IPS-15b (cell line): Measurements from ENCODE around the gene IL20RA.

Experiments
- H3K27me3 ChIP-seq: one replicate; pipeline ENCODE4 v1.6.1; 2013; ENCODE audit warnings: low read length; ENCODE audit not compliant: control insufficient read depth, insufficient read depth
- H3K36me3 ChIP-seq: one replicate; pipeline ENCODE4 v1.6.1; 2013; ENCODE audit warnings: low read length; ENCODE audit not compliant: control insufficient read depth, insufficient read depth
- H3K4me1 ChIP-seq: one replicate; pipeline ENCODE4 v1.6.1; 2013; ENCODE audit warnings: mild to moderate bottlenecking, low read length; ENCODE audit not compliant: control insufficient read depth, insufficient read depth
- H3K4me3 ChIP-seq: one replicate; pipeline ENCODE4 v1.5.1; 2013; ENCODE audit warnings: low read depth, low read length
- H3K9ac ChIP-seq: one replicate; pipeline ENCODE4 v1.6.1; 2013; ENCODE audit warnings: low read depth, mild to moderate bottlenecking, low read length
- H3K9me3 ChIP-seq: one replicate; pipeline ENCODE4 v1.6.1; 2013; ENCODE audit warnings: mild to moderate bottlenecking, low read length; ENCODE audit not compliant: control insufficient read depth, insufficient read depth

IL20RA gene

GRCh38 chr6:137016356-137016755 lies 28.4 kb downstream of the IL20RA start:
- H3K36me3 ChIP-seq = no peaks in the 10 kb centered on the region
- no peaks in the 10 kb centered on the region for H3K27me3 ChIP-seq
- H3K4me3 ChIP-seq = no peak overlapping the region
- H3K9ac ChIP-seq = no peak overlapping the region
- H3K9me3 ChIP-seq = no peaks in the 10 kb centered on the region
- peaks cover 2% of the 10 kb centered on the region for H3K4me1 ChIP-seq

- Histone ChIP-seq H3K4me1 (peaks cover 2% of the 10 kb centered on the region), H3K9me3 (no peaks in the 10 kb centered on the region), H3K4me3 (no peak overlapping the region), H3K9ac (no peak overlapping the region), H3K27me3 (no peaks in the 10 kb centered on the region), H3K36me3 (no peaks in the 10 kb centered on the region)
Measured at GRCh38 chr6:137015943-137016342, 28.8 kb downstream of the IL20RA start.

- Histone ChIP-seq H3K9me3 (no peaks in the 10 kb centered on the region), H3K9ac (no peak overlapping the region), H3K27me3 (no peaks in the 10 kb centered on the region)
Measured at GRCh38 chr6:137013738-137014602, 30.8 kb downstream of the IL20RA start.

GRCh38 chr6:137013031-137013430 lies 31.7 kb downstream of the IL20RA start:
- Histone ChIP-seq H3K4me1 (peaks cover 2% of the 10 kb centered on the region), H3K27me3 (no peaks in the 10 kb centered on the region), H3K9me3 (no peaks in the 10 kb centered on the region), H3K9ac (no peak overlapping the region), H3K36me3 (no peaks in the 10 kb centered on the region), H3K4me3 (no peak overlapping the region)

More at GRCh38 chr6:137013738-137014602, 30.8 kb downstream of the IL20RA start:
- Histone ChIP-seq H3K4me3 (no peak overlapping the region), H3K36me3 (no peaks in the 10 kb centered on the region), H3K4me1 (peaks cover 2% of the 10 kb centered on the region)

- peaks cover 2% of the 10 kb centered on the region for H3K4me1 ChIP-seq
- H3K36me3 ChIP-seq = no peaks in the 10 kb centered on the region
- H3K9ac ChIP-seq = no peak overlapping the region
- no peaks in the 10 kb centered on the region for H3K9me3 ChIP-seq
- H3K4me3 ChIP-seq = no peak overlapping the region
- H3K27me3 ChIP-seq = no peaks in the 10 kb centered on the region
Measured at GRCh38 chr6:137011406-137011805, 33.4 kb downstream of the IL20RA start.

- Histone ChIP-seq H3K36me3 (no peaks in the 10 kb centered on the region), H3K9me3 (no peaks in the 10 kb centered on the region), H3K4me1 (peaks cover 2% of the 10 kb centered on the region), H3K27me3 (no peaks in the 10 kb centered on the region), H3K9ac (no peak overlapping the region), H3K4me3 (no peak overlapping the region)
Measured at GRCh38 chr6:137010128-137010718, 34.5 kb downstream of the IL20RA start.

GRCh38 chr6:137008204-137008603 lies 36.6 kb downstream of the IL20RA start:
- H3K36me3 ChIP-seq = no peaks in the 10 kb centered on the region
- H3K27me3 ChIP-seq = no peaks in the 10 kb centered on the region
- no peaks in the 10 kb centered on the region for H3K4me1 ChIP-seq
- no peak overlapping the region for H3K9ac ChIP-seq
- no peak overlapping the region for H3K4me3 ChIP-seq
- no peaks in the 10 kb centered on the region for H3K9me3 ChIP-seq

- H3K36me3 ChIP-seq = no peaks in the 10 kb centered on the region
- no peak overlapping the region for H3K9ac ChIP-seq
- H3K4me3 ChIP-seq = no peak overlapping the region
- no peaks in the 10 kb centered on the region for H3K9me3 ChIP-seq
- H3K27me3 ChIP-seq = no peaks in the 10 kb centered on the region
- H3K4me1 ChIP-seq = peaks cover 11% of the 10 kb centered on the region
Measured at GRCh38 chr6:137006056-137006455, 38.7 kb downstream of the IL20RA start.

- H3K9me3 ChIP-seq = no peaks in the 10 kb centered on the region
- no peaks in the 10 kb centered on the region for H3K27me3 ChIP-seq
- peaks cover 15% of the 10 kb centered on the region for H3K4me1 ChIP-seq
- H3K36me3 ChIP-seq = no peaks in the 10 kb centered on the region
- H3K9ac ChIP-seq = no peak overlapping the region
- H3K4me3 ChIP-seq = no peak overlapping the region
Measured at GRCh38 chr6:137005073-137005472, 39.7 kb downstream of the IL20RA start.

- no peaks in the 10 kb centered on the region for H3K9me3 ChIP-seq
- H3K4me3 ChIP-seq = no peak overlapping the region
- H3K9ac ChIP-seq = no peak overlapping the region
- peaks cover 15% of the 10 kb centered on the region for H3K4me1 ChIP-seq
- no peaks in the 10 kb centered on the region for H3K27me3 ChIP-seq
- H3K36me3 ChIP-seq = no peaks in the 10 kb centered on the region
Measured at GRCh38 chr6:137002505-137002904, 42.3 kb downstream of the IL20RA start.

GRCh38 chr6:137001977-137002302 lies 42.8 kb downstream of the IL20RA start:
- Histone ChIP-seq H3K9ac (peak overlapping the region; percentile 26), H3K4me1 (peaks cover 15% of the 10 kb centered on the region), H3K4me3 (peak overlapping the region; percentile 33)

GRCh38 chr6:137001299-137001976 lies 43.3 kb downstream of the IL20RA start:
- Histone ChIP-seq H3K4me3 (peak overlapping the region; percentile 33), H3K4me1 (peaks cover 15% of the 10 kb centered on the region), H3K9me3 (no peaks in the 10 kb centered on the region), H3K36me3 (no peaks in the 10 kb centered on the region), H3K27me3 (no peaks in the 10 kb centered on the region), H3K9ac (peak overlapping the region; percentile 26)

More at GRCh38 chr6:137001977-137002302, 42.8 kb downstream of the IL20RA start:
- H3K9me3 ChIP-seq = no peaks in the 10 kb centered on the region
- no peaks in the 10 kb centered on the region for H3K36me3 ChIP-seq
- H3K27me3 ChIP-seq = no peaks in the 10 kb centered on the region
